ENCODE data around the gene SSUH2.

The SSUH2 gene

DNA sequence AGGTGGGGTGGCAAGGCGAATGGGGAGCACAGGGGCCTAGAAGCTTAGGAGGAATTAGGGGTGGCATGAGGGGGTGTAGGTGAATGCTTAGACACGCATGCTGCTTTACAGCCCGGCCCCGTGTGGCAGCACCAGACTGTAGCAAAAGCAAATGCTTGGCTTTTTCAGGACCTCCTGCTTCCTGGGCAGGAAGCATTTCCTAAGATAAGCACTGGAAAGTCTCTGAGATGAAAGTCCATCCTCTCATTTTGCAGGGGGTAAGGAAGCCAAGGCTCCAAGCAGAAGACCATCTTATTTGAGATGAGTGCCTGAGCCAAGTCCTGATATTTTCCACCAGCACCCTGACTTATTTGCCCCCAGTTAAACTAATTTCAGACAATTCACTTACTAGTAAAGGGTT, 12.9 kb downstream of the SSUH2 start:
- TF ChIP-seq, protein P1, sequence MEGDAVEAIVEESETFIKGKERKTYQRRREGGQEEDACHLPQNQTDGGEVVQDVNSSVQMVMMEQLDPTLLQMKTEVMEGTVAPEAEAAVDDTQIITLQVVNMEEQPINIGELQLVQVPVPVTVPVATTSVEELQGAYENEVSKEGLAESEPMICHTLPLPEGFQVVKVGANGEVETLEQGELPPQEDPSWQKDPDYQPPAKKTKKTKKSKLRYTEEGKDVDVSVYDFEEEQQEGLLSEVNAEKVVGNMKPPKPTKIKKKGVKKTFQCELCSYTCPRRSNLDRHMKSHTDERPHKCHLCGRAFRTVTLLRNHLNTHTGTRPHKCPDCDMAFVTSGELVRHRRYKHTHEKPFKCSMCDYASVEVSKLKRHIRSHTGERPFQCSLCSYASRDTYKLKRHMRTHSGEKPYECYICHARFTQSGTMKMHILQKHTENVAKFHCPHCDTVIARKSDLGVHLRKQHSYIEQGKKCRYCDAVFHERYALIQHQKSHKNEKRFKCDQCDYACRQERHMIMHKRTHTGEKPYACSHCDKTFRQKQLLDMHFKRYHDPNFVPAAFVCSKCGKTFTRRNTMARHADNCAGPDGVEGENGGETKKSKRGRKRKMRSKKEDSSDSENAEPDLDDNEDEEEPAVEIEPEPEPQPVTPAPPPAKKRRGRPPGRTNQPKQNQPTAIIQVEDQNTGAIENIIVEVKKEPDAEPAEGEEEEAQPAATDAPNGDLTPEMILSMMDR (IDR thresholded peaks at IDR 0.05): no peak
- TF ChIP-seq ZFX (IDR thresholded peaks at IDR 0.05; ENCODE audit: borderline replicate concordance): no peak
- H3K27ac ChIP-seq: no peak overlapping the region

DNA sequence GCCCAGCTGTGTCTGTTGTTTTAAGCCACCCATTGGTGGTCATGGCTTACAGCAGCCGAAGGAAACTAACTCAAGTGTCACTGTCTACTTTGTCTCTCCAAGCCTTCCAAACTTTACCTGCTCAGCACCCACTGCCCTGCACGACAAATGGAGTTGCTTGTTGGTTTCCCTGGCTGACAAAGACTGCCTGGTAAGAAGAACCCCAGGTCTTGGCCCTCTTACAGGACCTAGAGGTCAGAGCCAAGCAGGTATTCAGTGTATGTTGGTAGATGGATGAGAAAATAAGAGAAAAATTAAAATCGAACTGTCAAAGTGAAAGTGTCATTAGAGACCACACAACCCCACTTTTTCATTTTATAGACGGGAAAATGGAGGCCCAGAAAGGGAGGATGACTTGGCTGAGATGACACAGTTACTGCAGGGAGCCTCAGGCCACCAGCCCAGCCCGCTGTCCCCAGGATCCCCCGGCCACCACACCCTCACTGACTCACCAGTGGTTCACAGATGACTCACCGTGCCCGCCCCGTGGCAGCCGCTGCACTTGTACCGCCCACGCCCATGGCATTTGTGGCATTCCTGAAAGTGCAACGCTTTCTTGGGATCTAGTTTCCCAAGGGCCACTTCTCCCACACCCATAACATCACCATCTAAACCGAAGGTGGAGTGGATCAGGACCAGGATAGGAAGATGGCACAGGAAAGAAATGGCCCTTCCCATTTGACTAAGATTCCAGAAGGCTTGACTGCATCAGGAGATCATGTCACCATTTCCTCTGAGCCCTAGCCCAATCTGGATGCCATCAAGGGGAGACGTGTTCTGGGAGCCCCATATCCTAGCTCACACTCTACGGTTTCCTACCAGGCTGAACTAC, 15.2 kb downstream of the SSUH2 start:
- no peak for TF ChIP-seq ZFX (IDR thresholded peaks at IDR 0.05; ENCODE audit: borderline replicate concordance)
- TF ChIP-seq, protein P1 (IDR thresholded peaks at IDR 0.05): no peak
- H3K27ac ChIP-seq: no peak overlapping the region

DNA sequence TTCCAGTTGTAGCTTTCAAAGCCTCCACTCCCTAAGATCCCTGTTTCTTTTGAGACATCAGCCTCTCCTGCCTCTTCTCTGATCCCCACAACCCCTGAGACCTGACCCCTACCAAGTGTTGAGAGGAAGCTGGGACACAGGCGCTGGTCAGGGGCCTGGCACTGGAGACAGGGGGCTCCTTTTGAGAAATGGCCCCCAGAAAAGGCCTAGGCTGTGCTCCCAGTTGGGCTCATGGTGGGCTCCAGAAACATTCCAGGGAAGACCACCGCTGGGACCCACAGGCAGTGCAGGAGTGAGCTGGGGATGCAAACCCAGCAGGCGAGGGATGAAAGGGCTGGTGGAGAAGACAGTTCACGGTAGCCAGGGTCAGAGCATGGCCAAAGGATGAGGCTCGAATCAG, 16.6 kb downstream of the SSUH2 start:
- TF ChIP-seq, protein P1 (IDR thresholded peaks at IDR 0.05): no peak
- no peak for TF ChIP-seq ZFX (IDR thresholded peaks at IDR 0.05; ENCODE audit: borderline replicate concordance)
- H3K27ac ChIP-seq: no peak overlapping the region

DNA sequence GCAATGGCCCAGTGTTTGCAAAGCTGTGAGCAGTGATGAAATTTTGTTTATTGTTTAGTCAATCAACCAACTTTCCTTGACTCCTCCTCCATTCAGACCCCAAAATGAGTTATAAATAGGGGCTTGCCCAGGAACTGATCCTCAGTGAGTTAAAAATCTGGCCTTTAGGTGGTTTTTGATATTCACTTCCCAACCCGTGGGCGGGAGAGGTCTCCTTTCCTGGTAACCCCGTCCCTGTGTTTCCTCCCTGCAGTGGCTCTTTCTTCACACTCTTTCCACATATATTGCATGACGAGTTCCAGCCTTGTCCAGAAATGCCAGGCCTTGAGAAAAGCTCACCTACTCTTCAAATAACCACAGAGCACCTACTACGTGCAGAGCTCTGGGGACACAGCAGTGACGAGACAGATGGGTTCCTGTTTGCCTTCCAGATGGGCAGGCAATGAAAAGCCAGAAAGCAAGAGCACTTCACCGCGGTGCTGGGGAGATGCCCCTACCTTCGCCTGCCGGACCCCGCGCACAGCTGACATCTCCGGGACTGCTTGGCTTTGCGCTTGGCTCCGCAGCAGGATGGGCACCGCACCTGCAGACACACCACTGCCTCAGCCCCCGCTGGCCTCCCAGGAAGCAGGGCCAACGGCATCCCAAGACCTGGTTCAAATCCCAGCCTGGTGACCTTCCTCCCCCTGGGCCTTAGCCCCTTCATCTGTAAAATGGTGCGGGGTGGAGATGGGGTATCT, 17.2 kb downstream of the SSUH2 start:
- no peak for TF ChIP-seq ZFX (IDR thresholded peaks at IDR 0.05; ENCODE audit: borderline replicate concordance)
- TF ChIP-seq, protein P1 (IDR thresholded peaks at IDR 0.05): no peak
- H3K27ac ChIP-seq: no peak overlapping the region

DNA sequence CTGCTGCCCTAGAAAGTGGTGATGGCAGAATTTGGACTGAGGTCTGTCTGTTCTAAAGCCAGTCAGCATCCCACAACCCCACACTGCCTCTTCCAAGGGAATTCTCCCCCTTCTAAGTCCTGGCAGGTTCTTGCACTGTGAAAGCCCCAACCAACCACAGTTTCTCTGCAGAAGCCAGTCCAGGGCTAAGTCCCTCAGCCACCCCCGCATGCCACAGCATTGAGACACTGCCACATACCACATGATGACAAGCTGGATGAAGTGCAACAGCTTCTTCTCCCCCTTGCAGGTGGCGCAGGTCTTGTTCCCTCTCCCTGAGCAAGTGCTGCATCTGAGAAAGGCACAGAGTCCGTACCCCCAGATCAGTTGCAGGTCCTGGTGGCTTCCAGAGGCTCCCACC, 18.6 kb downstream of the SSUH2 start:
- TF ChIP-seq, protein P1 (IDR thresholded peaks at IDR 0.05): no peak
- TF ChIP-seq ZFX (IDR thresholded peaks at IDR 0.05; ENCODE audit: borderline replicate concordance): no peak
- no peak overlapping the region for H3K27ac ChIP-seq

DNA sequence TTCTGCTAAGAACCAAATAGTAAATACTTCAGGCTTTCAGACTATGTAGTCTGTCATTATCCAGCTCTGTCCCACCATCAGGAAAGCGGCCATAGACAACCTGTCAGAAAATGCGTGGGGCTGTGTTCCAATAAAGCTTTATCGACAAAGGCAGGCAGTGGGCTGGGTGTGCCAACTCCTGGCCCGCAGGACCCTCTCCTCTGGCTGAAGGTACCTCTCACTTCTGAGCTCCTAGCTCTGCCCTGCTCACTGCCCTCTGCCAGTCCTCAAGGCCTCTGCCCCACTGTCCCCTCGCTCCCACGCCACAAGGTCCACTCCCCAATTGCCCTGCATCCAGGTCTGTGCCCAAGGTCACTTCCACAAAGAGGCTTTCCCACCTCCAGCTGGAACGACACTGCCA, 20.0 kb downstream of the SSUH2 start:
- no peak for TF ChIP-seq ZFX (IDR thresholded peaks at IDR 0.05; ENCODE audit: borderline replicate concordance)
- TF ChIP-seq, protein P1 (IDR thresholded peaks at IDR 0.05): no peak
- no peak overlapping the region for H3K27ac ChIP-seq

DNA sequence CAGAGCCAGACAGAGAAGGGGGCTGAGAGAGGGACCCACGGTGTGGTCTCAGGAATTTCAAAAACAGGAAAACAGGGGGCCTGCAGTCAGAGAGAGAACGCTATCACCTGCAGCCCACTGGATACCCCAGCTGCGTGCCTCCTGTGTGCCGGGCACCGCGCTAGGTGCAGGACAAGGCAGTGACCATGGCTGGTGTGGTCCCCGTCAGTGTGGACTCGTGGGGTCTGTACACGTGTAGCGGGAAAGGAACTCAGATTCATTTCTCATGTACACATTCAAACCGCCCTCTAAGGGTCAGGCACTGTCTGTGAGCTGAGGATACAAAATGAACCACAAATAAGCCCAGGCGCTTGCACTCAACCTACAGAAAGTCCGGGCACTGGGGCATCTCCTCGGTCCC, 20.9 kb downstream of the SSUH2 start:
- no peak overlapping the region for H3K27ac ChIP-seq
- TF ChIP-seq, protein P1 (IDR thresholded peaks at IDR 0.05): no peak
- no peak for TF ChIP-seq ZFX (IDR thresholded peaks at IDR 0.05; ENCODE audit: borderline replicate concordance)

All from 22Rv1 (cell line).